T-helper 2 cell treated with Interferon-gamma antibody and Interleukin-4, amounts not matched to agents 100 ng/mL and 5 ng/mL, for 36 hours (primary cell): ENCODE measurements around the gene ZNF667. TPM values are rescaled to one million over a fixed set of nuclear protein-coding genes. Genes with fewer than 3 reads are reported as not detected.

ENCODE experiments used
- intact Hi-C: fragments of 100-400 bp; cut with micrococcal nuclease; formaldehyde crosslinking; loops from one replicate; pipeline ENCODE4 v1.15.1; 2023
- total RNA-seq: library from RNA; stranded (reverse); gene quantifications from 2 replicates; pipeline ENCODE4 v1.2.3, GENCODE V29; 2022

ZNF667 gene
- 0.05 TPM in 1 of 2 replicates, not detected in the other for total RNA-seq

- intact Hi-C loops = no loop called here
Observed at GRCh38 chr19:56476651-56477428, at the start of gene ZNF667. Gene ZNF667 (minus strand): TSS chr19:56477345. CDS start chr19:56462370, 14,975 bp downstream.

- intact Hi-C loops = no loop called here
Observed at GRCh38 chr19:56525214-56525860, 48.2 kb upstream of the ZNF667 start.

GRCh38 chr19:56508290-56508778 is 31.2 kb upstream of the ZNF667 start:
- intact Hi-C loops = no loop called here

- intact Hi-C loops = no loop called here
Observed at GRCh38 chr19:56507446-56508289, 30.5 kb upstream of the ZNF667 start, which contains the start of gene ZNF471. Gene ZNF471 (plus strand): TSS chr19:56507855. CDS start chr19:56511572, 3,717 bp downstream.

GRCh38 chr19:56504581-56504980 is 27.4 kb upstream of the ZNF667 start:
- intact Hi-C loops = no loop called here

GRCh38 chr19:56491399-56491798 is 14.3 kb upstream of the ZNF667 start:
- intact Hi-C loops = no loop called here

GRCh38 chr19:56477429-56478338 is 539 bp upstream of the ZNF667 start:
- intact Hi-C loops = no loop called here

- intact Hi-C loops = no loop called here
Observed at GRCh38 chr19:56476093-56476492, 1.1 kb downstream of the ZNF667 start.

- intact Hi-C loops = no loop called here
Observed at GRCh38 chr19:56474308-56474707, 2.8 kb downstream of the ZNF667 start.

GRCh38 chr19:56441206-56441792 is 35.8 kb downstream of the ZNF667 start:
- intact Hi-C loops = no loop called here

GRCh38 chr19:56423985-56424353 is 53.2 kb downstream of the ZNF667 start:
- intact Hi-C loops = no loop called here

GRCh38 chr19:56423276-56423984 is 53.7 kb downstream of the ZNF667 start:
- intact Hi-C loops = no loop called here

- intact Hi-C loops = no loop called here
Observed at GRCh38 chr19:56405062-56405461, 72.1 kb downstream of the ZNF667 start.

GRCh38 chr19:56404705-56405056 is 72.5 kb downstream of the ZNF667 start:
- intact Hi-C loops = loop anchor here (1.0 to 5.0 kb wide), 2 partner anchors 11 to 262 kb away; partner anchors contain the start of genes ZNF444 and ZNF582

GRCh38 chr19:56403764-56404704 is 73.1 kb downstream of the ZNF667 start, which contains the start of gene ZNF583:
Gene ZNF583 (plus strand): TSS chr19:56404332. CDS start chr19:56407115, 2,783 bp downstream.
- intact Hi-C loops = loop anchor here (1.0 to 5.0 kb wide), 2 partner anchors 11 to 262 kb away; partner anchors contain the start of genes ZNF444 and ZNF582

GRCh38 chr19:56403261-56403660 is 73.9 kb downstream of the ZNF667 start:
- intact Hi-C loops = loop anchor here (5.0 kb wide), 1 partner anchor 261 kb away; the partner anchor contains the start of gene ZNF444

GRCh38 chr19:56400485-56400884 is 76.7 kb downstream of the ZNF667 start:
- intact Hi-C loops = loop anchor here (5.0 kb wide), 1 partner anchor 258 kb away; the partner anchor contains the start of gene ZNF444

- intact Hi-C loops = no loop called here
Observed at GRCh38 chr19:56398809-56399208, 78.3 kb downstream of the ZNF667 start.
